Dermis microvascular lymphatic vessel endothelial cell (primary cell): ENCODE data around the gene DIPK1B. TPM values are rescaled to one million over a fixed set of nuclear protein-coding genes. Genes with fewer than 3 reads are reported as not detected.

Experiments used
- DNase-seq, 2 donors: peaks; one replicate each; pipeline versions ENCODE4 v3.0.0 to v3.0.0-alpha.2; 2010; ENCODE audit warnings: low read depth in 2 of 2
- total RNA-seq: library from RNA; depleted of rRNA; stranded (reverse); fragments of >200 nt; gene quantifications from 2 replicates; pipeline ENCODE4 v1.2.1, GENCODE V29; 2014

The DIPK1B gene
- 70.8 and 93.8 TPM in 2 replicates for total RNA-seq

DNA sequence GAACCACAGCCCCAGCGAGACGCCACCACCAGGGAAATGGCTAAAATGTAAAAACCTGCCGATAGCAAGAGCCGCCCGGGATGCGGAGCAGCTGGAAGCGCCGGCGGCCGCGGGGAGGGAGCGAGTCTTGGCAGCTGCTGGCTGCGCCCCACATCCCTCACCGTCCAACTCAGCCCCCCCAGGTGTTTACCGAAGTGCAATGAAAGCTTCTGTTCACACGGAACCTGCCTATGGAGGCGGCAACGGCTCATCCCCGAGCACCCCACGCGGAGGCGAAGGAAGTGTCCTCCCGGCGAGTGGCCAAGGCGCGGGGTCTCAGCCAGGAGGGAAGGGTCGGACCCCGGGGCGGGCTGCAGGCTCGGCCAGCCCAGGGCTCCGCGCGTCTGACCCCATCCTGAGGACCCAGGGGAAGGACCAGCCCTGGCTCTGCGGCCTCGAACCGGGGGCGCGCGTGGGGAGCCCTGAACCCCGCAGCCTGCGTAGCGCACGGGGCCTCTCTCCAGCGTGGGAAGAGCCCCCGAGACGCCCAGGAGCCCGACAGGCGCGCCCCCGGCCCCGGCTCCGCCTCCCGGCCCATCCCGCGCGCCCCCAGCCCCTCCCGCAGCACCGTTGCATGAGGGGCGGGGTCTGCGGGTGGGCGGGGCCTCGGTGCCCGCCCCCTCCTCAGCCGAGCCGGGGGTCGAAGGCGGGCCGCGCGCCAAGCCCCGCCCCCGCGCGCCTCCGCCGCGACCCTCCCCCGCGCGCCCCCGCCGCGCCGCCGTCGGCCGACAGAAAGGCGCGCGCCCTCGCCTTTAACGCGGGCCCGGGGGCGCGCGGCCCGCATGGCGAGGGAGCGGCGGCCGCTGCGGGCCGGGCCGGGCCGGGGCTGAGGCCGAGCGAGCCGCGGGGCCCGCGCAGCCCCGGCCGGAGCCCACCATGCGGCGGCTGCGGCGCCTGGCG, at the start of gene DIPK1B:
TSS of gene DIPK1B (plus strand) at position 822 of the 939 bp plus-strand sequence. CDS start at position 916, 94 bp downstream.
- peak in 1 of 2 donors; percentile 67 for DNase-seq

DNA sequence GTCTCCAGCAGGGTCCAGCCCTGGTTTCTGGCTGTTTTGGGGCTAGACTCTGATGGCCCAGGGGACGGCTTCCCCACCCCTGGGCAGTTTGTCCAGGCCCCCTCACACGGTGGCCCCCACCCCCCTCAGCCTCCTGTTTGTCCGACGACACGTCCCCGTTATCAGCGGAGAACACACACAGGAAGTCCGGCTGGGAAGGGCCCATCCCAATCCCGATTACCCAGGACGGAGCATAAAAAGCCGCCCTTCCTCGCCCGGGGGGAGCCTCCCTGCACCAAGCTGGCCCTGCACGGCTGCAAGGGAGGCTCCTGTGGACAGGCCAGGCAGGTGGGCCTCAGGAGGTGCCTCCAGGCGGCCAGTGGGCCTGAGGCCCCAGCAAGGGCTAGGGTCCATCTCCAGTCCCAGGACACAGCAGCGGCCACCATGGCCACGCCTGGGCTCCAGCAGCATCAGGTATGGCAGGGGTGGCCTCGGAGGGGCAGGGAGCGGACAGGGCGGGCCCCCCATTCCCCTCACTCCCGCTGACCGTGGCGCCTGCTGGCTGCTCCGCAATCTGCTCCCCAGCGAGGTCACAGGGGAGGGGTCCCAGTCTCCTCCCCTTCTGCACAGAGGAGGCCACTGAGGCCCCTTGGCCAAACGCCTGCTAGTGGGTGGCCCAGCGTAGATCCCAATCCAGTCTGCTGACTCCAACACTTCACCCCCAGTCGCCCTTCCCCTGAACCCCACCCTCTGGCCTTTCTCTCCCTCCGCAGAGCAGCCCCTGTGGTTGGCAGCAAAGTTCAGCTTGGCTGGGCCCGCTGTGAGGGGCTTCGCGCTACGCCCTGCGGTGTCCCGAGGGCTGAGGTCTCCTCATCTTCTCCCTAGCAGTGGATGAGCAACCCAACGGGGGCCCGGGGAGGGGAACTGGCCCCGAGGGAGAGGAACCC, 49.5 kb upstream of the DIPK1B start, which contains the start of gene EGFL7:
TSS of gene EGFL7 (plus strand) at position 261 of the 926 bp plus-strand sequence. CDS start 5,367 bp downstream, outside the sequence.
- peak; percentile 93 to 94 for DNase-seq

DNA sequence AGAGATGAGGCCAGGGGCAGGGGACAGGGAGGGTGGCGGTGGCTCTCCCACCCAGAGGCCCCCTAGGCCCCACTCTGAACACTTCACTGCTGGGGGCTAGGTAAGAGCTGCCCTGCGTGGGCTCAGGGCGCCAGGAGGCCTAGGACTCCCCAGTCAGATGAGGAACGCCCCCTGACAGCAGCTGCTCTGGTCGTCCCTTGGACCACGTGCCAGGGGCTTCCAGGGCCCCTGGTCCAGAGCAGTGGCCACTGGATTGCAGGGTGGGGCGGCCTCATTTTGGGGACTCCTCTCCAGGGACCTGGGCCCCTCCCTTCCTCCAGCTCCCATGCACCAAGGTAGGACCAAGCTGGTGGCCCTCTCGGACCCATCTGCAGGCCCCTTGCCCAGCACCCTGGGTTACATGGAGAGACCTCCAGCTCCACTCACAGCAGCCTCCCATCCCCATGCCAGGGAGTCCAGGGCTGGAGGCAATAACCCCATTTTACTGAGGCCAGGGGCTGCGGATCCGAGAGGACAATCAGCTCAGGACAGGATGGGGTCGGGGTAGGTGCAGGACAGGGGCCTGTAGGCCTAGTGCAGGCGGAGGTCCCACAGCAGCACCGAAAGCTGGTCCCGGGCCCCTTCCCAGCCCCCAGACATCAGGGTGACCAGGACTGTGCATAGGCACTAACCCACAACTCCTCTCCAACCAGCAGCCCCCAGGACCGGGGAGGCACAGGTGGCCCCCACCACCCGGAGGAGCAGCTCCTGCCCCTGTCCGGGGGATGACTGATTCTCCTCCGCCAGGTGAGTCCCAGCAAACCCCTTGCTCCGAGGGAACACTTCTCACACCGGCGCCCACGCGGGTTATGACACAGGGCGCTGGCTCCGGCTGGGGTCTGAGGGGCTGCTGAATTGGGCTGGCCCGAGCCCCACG, 48.1 kb upstream of the DIPK1B start:
- DNase-seq: peak in 1 of 2 donors; percentile 42

DNA sequence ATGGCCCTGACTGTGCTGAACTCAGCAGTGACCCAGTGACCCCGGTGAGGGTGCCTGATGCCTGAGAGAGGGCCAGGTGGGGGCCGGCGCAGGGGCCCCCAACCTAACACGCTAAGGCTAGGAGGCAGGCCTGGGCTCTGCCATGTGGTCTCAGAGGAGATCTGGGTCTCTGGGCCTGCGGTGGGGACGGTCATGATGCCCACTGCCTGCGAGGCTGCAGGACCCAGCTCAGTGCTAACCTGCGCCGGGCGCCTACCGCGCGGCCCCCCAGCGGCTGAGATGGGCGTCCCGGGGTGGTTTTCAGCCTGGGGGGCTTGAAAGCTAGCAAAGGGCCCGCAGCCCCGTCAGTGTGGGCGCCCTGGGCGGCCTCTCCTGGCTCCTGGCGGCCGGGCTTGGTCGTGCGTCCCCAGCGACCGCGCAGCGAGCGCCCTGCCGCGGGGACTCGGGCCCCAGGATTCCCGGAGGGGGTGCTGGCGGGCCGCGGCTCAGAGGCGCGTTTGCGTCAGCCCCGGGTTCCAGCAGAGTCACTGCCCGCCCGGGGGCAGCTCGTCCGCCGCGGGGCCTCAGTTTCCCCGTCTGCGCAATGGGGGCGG, 47.2 kb upstream of the DIPK1B start:
- DNase-seq: peak in 1 of 2 donors; percentile 58

- peak in 1 of 2 donors; percentile 48 for DNase-seq
These were observed 46.5 kb upstream of the DIPK1B start for GRCh38 chr9:136665704-136666371.

- peak in 1 of 2 donors; percentile 55 for DNase-seq
These were observed 45.8 kb upstream of the DIPK1B start for GRCh38 chr9:136666372-136667213.

DNA sequence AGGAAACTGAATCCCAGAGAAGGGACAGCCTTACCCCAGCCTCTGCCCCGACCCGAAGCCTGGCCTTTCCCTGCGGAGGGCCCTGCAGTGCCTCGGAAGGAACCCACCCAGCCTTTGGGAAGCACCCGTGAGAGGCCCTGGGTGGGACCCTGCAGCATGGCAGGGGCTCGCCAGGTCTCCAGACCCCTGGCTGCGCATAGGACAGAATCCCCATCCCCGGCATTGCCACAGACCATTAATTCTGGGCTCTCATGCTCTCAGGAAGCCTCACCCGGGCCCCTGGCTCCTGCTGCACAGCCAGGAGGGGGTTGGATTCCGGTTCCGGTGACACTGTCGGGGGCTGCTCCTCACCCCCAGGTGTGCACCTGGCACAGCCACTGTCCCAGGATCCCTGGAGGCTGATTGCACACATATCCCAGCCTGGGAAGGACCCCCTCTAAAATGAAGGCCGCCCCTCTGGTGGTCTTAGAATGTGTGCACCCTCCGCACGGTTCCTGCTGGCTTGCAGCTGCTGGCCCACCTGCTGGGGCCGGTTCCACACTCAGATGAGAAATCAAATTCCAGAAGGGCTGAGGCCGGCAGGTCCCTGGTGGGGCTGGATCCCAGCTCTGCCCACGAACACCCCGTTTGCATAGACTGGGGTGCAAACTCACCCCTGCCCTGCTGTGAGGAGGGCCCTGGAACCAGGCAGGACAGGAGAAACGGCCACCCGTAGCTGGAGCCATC, 45.0 kb upstream of the DIPK1B start:
- DNase-seq: peak in 1 of 2 donors; percentile 28

DNA sequence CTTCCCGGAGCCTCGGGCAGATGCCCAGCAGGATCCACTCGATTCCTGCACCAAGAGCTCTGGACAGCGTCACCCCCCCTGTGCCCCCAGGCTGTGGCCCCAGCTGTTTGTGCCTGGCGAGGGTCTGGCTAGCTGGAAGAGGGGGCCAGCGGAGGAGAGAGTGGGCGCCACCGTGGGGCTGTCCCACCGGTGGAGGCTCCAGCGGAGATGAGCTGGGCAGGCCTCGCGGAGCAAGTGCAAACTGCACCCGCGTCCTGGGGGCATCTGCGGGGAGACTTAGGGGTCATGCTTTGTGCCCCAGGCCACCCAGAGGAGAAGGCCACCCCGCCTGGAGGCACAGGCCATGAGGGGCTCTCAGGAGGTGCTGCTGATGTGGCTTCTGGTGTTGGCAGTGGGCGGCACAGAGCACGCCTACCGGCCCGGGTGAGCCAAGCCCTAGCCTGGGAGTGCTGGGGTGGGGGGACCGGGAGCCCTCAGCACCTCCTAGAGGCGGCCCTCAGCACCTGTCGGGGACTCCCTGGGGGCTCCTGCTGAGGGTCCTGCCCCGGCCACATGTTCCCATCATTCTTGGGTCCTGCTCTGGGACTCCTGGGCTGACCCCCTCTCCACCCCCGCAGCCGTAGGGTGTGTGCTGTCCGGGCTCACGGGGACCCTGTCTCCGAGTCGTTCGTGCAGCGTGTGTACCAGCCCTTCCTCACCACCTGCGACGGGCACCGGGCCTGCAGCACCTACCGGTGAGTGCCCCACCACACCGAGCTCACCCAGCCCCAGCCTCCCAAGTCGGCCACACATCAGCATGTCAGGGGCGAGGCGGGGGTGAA, 44.2 kb upstream of the DIPK1B start:
- DNase-seq: peak in 1 of 2 donors; percentile 52

DNA sequence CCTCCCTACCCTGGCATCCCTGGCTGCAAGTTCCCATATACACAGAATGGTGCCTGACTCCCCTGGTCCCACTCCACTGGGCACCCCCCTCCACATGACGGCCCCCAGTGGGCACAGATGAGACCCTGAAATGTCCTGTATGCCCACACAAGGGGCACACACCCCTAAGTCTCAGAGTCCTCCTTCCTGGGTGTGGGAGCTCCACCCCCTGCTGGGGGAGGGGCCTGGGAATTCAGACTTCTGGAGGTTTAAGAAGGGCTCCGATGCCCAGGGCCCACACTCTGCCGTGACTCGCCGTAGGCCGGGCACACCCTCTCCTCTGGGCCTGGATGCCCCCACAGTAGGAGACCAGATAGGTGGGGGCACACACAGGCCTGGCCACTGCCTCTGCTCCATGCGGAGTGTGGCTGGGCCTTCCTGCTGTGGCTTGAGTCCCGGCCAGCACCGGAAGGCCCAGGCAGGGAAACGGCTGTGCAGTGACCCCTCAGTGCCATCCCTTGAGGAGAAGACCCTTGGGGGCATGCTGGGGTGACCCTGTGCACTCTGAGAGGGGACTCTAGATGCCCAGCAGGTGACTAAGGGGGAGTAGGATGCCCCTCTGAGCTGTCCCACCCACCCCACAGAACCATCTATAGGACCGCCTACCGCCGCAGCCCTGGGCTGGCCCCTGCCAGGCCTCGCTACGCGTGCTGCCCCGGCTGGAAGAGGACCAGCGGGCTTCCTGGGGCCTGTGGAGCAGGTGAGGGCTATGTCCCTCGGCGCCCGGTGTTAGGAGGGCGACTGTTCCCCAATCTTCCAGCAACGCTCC, 43.2 kb upstream of the DIPK1B start:
- peak in 1 of 2 donors; percentile 55 for DNase-seq

DNA sequence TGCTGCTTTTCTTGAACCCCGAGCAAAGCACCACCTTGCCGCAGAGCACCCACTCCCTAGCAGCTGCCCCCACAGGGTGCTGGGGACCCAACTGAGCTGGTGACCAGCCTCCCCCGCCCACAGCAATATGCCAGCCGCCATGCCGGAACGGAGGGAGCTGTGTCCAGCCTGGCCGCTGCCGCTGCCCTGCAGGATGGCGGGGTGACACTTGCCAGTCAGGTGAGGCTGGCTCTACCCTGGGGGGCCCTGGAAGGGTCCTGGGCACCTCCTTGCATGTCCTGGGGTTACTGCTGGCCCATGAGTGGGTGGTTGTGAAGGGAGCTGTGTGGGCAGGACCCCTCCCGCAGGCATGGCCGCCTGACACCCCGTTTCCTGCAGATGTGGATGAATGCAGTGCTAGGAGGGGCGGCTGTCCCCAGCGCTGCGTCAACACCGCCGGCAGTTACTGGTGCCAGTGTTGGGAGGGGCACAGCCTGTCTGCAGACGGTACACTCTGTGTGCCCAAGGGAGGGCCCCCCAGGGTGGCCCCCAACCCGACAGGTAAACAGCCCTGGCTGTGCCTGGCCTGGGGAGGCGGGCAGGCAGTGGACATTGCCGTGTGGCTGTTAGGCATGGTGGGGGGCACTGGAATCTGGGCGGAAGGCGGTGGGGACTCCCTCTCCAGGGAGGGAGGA, 42.4 kb upstream of the DIPK1B start:
- DNase-seq: peak in 1 of 2 donors; percentile 42

GRCh38 chr9:136670576-136671253, 41.7 kb upstream of the DIPK1B start:
- DNase-seq: peak in 1 of 2 donors; percentile 40

DNA sequence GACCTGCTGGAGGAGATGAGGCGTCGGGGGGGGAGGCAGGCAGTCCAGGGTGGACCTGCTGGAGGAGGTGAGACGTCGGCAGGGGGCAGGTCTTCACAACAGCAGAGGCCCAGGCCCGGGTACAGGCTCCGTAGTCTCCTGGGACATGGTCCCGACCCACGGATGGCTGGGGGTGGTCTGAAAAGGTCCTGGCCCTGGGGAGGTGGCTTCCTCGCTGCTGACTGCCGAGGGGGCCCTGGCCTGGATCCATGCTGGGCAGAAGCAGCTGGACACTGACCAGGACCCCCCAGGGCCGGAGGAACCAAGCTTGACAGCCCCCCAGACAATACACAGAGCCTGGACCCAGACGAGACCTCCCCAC, 41.1 kb upstream of the DIPK1B start:
- peak in 1 of 2 donors; percentile 64 for DNase-seq

GRCh38 chr9:136671646-136672430, 40.5 kb upstream of the DIPK1B start:
- peak in 1 of 2 donors; percentile 65 for DNase-seq

- DNase-seq: peak in 1 of 2 donors; percentile 41
These were observed 39.8 kb upstream of the DIPK1B start for GRCh38 chr9:136672431-136673087.
